NCI-H2227 (cell line): ENCODE data around the gene FLII.
"Not testable (repeated sequence)": the region's sequence is repeated elsewhere in the genome, so short reads cannot be mapped to it uniquely, and the experiment has no call there.

ENCODE experiments used
- DNase-seq: peaks from one replicate; lab custom pipeline; 2025; ENCODE audit not compliant: unreplicated experiment; lab: John Stamatoyannopoulos, UW

The FLII gene

DNA sequence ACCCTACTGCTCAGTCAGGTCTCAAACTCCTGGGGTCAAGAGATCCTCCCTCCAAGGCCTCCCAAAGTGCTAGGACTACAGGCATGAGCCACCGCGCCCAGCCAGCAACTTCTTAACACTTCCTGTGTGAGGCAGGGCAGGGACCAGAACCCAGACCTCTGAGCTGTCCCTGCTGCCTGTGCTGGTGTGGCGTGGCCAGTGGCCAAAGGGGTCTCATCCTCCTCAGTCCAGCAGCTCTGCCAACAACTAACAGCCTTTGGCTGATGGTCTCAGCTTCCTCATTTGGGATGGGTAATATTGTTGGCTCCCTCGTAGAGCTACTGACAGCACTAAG is 34.5 kb downstream of the FLII start:
- DNase-seq, result no peak

GRCh38 chr17:18218756-18219415 is 39.7 kb downstream of the FLII start:
- no peak for DNase-seq

DNA sequence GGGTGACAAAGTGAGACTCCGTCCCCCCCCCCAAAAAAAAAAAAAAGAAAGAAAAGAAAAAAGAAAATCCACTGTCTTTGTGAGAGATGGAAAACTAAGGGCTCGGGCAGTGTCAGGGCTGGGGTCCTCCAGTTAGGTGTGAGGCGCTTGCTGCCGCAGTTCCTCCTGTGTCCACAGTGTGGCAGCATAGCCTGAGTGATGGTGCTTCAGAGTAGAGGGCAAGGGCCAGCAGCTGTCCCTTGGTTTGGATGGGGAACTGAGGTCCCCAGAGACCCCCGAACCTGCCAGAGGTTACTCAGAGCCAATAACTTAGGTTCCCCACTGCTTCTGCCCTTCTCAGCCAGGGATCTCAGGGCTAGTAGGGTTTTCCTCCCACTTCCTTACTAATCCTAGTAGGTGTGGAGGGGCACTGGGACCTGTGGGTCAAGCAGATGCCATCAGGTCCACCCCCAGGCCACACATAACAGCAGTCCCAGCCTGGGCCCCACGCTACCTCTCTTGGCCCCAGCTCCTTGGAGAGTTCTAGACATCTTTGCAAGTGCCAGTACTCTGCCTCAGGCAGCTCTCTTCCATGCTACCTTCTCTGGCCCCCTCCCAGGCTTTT is 41.0 kb downstream of the FLII start:
- peak; percentile 63 for DNase-seq

GRCh38 chr17:18216906-18217305 is 41.6 kb downstream of the FLII start:
- not testable (repeated sequence) for DNase-seq

DNA sequence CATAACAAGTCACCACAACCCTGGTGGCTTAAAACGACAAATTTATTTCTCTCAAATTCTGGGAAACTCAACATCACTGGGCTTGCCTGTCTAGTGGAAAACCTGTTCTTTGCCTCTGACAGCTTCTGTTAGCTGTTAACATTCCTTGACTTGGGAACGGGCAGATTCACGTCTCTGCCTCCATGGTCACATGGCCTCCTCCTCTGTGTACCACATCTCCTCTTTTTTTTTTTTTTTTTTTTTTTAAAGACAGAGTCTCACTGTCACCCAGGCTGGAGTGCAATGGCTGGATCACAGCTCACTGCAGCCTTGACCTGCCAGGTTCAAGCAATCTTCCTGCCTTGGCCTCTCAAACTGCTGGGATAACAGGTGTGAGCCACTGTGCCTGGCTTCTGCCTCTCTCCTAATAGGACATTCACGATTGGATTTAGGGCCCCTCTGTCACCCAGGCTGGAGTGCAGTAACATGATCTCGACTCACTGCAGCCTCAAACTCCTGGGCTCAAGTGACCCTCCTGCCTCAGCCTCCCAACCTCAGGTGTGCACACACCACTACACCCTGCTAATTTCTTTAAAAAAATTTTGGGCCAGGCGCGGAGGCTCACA is 44.8 kb downstream of the FLII start:
- DNase-seq, result no peak

DNA sequence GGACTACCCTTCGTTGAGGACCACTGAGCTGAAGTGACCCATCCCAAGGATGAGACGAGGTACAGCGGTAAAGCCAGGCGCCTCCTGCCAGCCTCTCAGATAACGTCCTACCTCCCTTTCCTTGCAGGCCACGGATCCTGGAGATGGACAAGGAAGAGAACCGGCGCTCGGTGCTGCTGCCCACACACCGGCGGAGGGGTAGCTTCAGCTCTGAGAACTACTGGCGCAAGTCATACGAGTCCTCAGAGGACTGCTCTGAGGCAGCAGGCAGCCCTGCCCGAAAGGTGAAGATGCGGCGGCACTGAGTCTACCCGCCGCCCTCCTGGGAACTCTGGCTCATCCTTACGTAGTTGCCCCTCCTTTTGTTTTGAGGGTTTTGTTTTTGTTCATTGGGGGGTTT is 50.4 kb downstream of the FLII start:
- no peak for DNase-seq

DNA sequence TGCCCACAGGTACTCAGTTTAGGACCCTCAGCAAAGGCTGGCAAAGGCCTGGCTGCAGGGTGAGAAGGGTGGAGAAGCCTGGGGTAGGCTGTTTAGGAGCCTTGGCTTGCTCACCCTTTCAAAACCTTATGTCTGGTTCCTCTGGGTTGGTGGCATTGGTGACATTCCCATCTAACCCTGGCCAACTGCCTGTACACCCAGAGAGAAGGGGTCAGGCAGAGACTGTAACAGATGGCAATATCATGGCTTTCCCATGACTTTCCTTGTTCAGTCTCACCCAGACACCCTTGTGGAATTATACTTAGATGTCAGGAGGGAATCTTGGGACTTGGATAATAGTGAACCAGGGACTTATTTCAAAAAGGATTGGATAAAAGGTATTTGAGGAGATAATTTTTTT is 51.6 kb downstream of the FLII start:
- no peak for DNase-seq

DNA sequence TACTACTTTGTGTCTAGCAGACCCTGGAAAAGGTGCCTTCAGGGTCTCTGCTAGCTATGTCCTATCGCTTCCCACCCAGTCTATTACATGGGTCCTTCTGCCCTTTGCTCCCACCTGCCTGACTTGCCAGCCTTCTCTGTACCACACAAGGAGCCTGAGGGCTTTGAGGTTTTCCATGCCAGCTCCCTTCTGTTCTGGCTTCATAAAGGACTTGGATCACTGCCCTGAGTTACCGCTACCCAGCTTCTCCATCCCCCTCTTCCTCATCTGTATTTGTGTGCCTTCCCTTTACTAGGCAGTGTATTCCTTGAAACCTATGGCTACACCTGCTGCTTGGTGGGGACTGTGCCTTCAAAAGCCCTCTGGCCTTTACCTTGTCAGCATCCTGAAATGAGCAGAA is 52.7 kb downstream of the FLII start:
- DNase-seq, result no peak

DNA sequence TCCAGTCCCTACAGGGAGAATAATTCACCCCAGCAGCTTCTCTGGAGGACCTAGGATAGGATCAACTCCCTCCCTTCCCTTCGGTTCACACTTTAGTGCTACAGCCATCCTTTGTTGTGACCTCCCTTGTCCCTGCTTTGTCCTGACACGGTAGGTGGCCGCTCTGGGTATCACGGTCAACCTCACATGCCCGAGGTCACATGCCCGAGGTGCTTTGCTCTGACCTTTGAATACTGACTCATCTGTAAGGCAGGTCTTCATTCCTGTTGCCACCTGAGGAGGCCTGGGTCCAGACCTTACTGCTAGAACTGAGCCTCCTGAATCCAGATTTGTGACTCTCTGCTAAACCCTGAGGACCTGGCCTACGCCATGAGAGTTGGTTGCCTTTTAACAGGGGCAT is 55.2 kb downstream of the FLII start:
- no peak for DNase-seq

GRCh38 chr17:18201108-18201507 is 57.4 kb downstream of the FLII start:
- DNase-seq, result no peak

- no peak for DNase-seq
Measured at GRCh38 chr17:18198530-18198929, 60.0 kb downstream of the FLII start.

DNA sequence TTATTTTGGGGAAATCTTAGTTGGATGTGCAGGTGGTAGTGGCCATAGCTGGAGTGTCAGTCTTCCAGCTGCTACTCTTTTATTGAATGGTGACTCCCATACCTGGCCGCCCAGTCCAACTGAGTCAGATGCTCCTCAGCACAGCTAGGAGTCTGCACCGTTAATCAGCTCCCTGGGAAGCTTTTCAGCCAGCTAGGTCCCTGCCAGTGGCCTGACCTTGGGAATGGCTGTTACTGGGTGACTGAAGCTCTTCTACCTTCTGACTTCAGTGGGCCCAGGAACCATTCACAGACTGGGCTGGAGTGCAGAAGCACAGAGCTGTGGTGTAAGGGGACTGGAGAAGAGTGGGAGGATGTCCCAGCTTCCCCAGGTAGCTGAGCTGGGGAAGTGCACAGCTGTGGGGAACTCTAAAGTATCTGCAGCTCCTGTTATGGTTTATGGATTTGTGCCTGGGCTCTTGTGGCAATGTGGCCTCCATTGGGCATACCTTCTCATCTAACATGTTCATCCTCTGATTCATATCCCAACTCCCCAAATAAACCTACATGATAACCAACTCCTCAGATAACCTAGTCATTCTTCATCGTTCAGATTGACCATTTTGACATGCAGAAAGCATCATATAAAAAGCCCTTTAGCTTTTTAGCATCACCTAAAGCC is 60.9 kb downstream of the FLII start:
- no peak for DNase-seq

- DNase-seq, result no peak
Measured at GRCh38 chr17:18195246-18195645, 63.3 kb downstream of the FLII start.
